G401 (cell line): ENCODE data around the gene IL5. TPM values are rescaled to one million over a fixed set of nuclear protein-coding genes. Genes with fewer than 3 reads are reported as not detected.
A peak's percentile ranks its signal among the peaks of the same experiment; 100 is the strongest.
"Not testable (repeated sequence)": the region's sequence is repeated elsewhere in the genome, so short reads cannot be mapped to it uniquely, and the experiment has no call there.

Experiments used
- DNase-seq: peaks from one replicate; pipeline ENCODE4 v3.0.0-alpha.2; 2015; ENCODE audit warnings: low spot score
- in situ Hi-C: cut with HindIII; loops from 2 replicates; pipeline ENCODE4 v1.10.0; 2016; ENCODE audit warnings: low sequenced_read_pairs, mixed read lengths
- total RNA-seq: library from RNA; depleted of rRNA; stranded (reverse); fragments of >200 nt; shearing (Covaris generic); gene quantifications from 2 replicates; pipeline ENCODE4 v1.2.3, GENCODE V29; 2014; rRNA removed

Gene IL5
- total RNA-seq = not detected in 2 replicates

DNA sequence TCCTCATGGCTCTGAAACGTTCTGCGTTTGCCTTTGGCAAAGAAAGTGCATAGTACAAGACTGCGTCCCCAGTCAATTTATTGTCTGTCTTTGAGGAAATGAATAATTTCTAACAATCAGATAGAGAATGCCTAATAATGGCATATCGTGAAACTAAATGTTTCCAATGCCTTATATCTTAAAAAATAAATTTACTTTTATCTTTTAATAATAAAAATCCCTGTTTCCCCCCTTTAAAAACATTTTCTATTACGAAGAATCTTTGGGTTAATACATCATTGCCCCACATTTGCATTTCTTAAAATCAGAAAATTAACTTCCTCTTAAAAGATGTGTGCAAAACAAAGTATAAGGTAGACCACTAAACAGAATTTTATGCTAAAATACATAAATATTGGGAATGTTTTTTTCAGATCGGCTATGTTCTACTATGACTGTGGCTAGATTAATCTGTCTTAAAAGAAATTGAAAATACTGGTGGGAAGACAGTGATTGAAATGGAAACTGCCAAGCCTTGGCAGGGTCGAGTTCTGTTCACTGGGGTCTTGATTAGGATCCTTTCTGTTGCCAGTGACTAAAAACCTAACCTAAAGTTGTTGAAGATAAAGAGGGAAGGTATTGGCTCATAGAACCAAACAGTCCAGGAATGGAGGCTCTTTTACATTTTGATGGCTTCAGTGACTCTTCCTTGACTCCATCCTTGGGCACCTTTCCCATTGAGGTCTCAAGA is at the start of gene IL5:
Gene IL5 (minus strand): TSS at position 51 of the 730 bp plus-strand sequence. CDS start 44 bp downstream, at position 7.
- in situ Hi-C loops = no loop called here
- no peak for DNase-seq

DNA sequence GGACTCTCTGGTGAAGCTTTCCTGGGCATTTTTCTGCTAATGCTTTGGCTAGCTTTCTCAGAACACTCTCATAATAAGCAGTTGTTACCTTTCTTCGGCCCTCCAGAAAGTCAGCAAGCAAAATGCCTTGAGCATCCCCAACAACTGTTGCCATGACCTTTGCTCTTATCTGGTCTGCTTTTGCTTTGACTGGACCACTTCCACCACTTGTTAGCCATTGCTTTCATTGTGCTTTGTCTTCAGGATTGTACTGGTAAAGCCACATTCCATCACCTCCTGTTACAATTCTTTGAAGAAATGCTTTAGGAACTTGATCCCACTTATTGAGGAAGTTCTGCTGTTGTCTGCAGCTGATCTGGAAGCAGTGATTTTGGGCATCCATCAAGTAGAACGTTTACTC is 49.2 kb upstream of the IL5 start:
- no peak for DNase-seq
- in situ Hi-C loops = no loop called here

DNA sequence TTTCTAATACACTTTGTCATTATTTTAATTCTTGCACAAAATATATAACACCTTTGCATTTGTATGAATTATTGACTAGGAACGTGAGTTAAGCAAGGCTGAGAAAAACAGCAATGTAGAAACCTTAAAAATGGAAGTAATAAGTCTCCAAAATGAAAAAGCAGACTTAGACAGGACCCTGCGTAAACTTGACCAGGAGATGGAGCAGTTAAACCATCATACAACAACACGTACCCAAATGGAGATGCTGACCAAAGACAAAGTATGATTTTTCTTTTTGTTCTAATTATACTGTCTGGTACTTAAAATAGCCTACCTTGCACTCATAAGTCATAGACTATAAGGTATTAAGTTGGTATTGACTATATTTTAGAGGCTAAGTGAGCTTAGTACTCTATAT is 47.8 kb upstream of the IL5 start:
- in situ Hi-C loops = no loop called here
- peak; percentile 29 for DNase-seq

DNA sequence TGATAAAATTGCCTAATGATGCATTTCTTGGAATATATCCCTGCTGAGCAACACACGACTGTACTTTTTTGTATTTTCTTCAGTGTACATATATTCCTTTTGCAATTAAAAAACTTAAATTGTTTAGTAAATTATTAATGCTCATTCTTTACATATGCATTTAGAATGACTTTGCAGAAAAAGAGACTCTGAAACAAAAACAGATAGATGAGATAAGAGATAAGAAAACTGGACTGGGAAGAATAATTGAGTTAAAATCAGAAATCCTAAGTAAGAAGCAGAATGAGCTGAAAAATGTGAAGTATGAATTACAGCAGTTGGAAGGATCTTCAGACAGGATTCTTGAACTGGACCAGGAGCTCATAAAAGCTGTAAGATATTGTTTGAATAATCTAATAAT is 46.1 kb upstream of the IL5 start:
- in situ Hi-C loops = no loop called here
- DNase-seq = no peak

DNA sequence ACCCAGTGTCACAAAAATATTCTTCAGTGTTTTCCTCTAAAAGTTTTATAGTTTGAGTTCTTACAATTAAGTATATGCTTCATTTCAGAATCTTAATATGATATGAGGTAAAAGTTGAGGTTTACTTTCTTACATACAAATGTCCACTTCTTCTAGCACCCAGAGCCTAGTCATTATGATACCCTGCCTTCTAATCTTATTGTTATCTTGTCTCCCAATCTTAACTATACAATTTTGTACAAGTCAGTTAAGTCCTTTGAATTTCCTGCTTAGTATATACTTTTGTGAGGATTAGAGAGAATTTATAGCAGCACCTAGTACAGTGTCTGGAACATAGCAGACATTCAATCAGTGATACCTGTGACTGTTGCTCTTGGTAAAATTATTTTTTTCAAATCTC is 42.7 kb upstream of the IL5 start:
- in situ Hi-C loops = no loop called here

DNA sequence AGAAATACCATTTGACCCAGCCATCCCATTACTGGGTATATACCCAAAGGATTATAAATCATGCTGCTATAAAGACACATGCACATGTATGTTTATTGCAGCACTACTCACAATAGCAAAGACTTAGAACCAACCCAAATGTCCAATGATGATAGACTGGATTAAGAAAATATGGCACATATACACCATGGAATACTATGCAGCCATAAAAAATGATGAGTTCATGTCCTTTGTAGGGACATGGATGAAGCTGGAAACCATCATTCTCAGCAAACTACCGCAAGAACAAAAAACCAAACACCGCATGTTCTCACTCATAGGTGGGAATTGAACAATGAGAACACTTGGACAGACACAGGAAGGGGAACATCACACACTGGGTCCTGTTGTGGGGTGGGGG is 41.2 kb upstream of the IL5 start:
- in situ Hi-C loops, DNase-seq: not testable (repeated sequence)

More for the DNA sequence above, 42.7 kb upstream of the IL5 start:
- no peak for DNase-seq

DNA sequence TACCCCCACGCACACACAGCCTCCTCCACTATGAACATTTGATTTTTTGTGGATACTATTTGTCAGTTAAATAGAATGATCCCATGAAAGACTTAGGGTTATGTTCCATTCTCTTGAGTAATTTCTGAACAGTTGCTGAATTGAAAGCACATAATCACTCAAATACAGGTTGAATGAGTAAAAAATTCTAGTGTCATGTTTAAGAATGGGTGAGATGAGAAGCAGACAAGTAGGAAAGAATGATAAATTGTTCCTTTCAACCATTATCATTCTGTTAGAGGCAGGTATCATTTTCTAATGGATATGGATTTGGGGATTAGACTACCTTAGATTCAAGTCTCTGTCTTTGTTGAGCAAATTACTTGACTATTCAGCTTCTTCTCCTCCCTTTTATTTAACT is 32.8 kb upstream of the IL5 start:
- no peak for DNase-seq
- in situ Hi-C loops = no loop called here

DNA sequence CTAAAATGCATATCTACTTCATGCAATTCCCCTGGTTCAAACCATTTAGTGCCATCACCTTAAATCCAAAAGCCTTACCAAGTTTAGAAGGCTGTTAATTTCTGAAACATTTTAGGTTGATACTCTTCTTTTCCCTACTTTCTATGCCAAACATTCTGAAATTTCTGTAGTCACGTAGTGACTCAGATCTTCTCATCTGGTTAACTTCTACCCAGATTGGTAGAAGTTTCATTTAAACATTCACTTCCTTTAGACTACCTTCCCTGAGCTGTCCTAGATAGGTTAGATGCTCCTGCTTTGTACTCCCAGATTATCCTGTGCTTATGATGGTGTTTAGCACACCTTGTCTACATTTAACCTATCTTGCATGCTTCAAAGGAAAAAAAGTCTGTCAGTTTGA is 23.3 kb upstream of the IL5 start:
- no peak for DNase-seq
- in situ Hi-C loops = no loop called here

DNA sequence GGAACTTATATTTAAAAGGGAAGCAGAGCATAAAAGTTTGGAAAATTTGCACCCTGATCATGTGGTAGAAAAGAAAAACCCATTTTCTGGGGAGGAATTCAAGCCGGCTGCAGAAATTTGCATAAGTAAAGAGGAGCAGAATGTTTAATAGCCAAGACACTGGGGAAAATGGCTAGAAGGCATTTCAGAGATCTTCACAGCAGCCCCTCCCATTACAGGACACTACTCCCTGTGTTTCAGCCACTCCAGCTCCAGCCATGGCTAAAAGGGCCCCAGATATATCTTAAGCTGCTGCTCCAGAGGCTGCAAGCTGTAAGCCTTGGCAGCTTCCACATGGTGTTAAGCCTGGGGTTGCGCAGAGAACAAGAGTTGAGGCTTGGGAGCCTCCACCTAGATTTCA is 21.2 kb upstream of the IL5 start:
- DNase-seq, in situ Hi-C loops: not testable (repeated sequence)

DNA sequence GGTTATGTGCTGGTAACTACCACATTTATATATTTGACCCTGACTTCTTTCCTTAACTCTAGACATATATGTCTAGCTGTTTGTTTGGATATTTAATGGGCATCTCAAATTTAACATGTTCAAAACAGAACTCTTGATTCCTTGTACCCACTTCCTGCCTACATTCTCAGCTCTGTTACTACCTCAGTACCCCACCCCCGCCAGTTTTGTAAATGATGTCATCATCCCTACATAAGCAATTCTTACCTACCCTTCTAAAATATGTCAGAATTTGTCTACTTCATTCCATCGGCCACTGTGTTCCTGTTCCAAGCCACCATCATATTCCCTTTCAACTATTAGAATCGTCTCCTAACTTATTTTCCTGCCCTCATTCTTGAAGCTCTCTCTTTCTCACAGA is 18.3 kb upstream of the IL5 start:
- no peak for DNase-seq
- in situ Hi-C loops = no loop called here

DNA sequence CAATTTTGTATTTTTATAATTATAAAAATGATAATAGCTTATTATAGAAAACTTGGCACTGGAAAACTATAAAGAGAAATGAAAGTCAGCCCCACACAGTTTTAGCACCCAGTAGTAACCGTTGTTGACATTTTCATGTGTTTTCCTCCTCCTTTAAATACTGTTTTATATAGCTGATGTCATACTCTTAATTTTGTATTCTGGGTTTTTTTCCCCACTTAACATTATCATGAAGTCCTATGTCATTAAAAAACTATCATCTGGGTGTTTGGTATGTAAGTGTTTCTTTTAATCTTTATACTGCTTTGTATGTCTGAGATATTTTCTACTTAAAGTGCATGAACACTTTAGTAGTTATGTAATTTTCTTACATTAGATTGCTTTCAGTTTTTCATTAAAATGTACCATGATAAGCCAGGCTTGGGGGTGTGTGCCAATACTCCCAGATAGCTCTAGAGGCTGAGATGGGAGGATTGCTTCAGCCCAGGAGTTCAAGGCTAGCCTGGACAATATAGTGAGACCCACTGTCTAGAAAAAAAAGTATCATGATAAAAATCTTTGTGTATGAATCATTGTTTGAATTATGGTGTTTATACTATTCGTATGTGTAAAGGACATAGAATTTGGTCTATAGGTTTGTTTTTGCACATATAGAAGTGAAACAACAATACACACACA is 16.2 kb upstream of the IL5 start:
- no peak for DNase-seq
- in situ Hi-C loops = no loop called here

DNA sequence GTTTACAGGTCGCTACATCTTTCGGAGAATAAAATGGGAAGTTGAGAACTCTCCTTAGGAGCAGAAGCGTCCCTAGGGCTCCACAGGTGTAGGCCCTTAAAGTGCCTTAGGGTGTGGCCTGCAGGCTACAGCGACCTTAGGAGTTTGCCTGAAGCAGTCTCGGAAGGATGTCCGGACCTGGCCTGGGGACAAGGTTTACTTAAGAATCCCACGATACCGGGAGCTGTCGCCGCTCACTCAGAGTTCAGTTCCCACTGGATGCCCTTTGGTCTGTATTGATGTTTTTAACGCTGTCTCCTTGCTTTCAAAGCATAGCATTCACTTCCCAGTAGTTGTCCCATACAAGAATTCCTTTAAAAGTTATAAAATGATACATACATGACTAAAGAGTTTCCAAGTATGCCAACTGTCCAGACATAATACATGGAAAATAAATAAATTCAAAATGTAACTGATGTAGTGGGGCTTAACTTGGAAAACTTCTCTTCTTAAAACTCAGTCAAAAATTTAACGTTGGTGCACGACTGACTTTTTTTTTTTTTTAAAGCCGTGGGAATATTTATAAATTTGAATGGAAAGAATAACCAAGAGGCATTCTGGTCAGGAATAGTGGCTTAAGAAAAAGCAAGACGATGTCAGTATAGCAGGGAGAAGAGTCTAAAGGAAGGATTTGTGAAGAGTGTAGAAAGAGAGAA is 14.3 kb upstream of the IL5 start:
- in situ Hi-C loops = no loop called here
- peak; percentile 53 for DNase-seq

DNA sequence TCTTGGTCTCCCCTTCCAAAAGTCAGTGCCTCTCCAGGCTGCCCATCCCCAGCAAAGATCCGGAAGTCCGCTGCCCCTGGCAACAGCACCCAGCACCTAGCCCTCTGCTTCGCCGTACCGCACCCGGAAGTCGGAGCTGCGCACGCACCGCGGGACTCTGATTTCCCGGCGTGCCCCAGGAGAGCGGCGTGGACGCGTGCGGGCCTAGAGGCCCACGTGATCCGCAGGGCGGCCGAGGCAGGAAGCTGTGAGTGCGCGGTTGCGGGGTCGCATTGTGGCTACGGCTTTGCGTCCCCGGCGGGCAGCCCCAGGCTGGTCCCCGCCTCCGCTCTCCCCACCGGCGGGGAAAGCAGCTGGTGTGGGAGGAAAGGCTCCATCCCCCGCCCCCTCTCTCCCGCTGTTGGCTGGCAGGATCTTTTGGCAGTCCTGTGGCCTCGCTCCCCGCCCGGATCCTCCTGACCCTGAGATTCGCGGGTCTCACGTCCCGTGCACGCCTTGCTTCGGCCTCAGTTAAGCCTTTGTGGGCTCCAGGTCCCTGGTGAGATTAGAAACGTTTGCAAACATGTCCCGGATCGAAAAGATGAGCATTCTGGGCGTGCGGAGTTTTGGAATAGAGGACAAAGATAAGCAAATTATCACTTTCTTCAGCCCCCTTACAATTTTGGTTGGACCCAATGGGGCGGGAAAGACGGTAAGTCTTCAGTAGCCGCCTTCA is 13.6 kb upstream of the IL5 start, which contains the start of gene RAD50:
Gene RAD50 (plus strand): TSS at position 215 of the 715 bp plus-strand sequence. CDS start 348 bp downstream, at position 563.
- peak; percentile 84 for DNase-seq

DNA sequence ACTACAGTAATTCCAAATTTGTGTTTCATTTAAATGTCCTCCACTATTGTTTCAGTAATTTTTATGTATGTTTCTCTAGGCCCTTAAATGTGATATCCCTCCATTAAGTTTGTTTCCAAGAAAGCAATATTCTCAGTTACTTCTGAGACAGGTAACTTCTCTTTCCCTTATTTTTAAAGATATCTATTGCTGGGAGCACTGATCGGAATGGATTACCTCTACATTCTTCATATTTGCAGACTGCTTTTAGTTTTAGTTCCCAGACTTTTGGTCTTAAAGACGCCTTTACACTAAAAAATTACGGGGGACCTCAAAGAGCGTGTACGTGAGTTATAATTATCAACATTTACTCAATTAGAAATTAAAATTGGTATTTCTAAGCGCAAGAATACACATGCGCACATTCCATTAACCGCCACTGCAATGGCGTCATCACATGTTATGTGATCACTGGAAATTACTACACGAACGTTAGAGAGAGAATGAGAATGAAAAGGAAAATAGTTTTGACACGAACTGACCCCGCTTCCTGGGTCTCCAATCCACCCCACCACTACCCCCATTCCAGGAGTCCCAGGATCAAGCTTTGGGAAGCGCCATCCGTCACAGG is 12.9 kb upstream of the IL5 start:
- in situ Hi-C loops = no loop called here
- no peak for DNase-seq

More for the DNA sequence above, 13.6 kb upstream of the IL5 start, which contains the start of gene RAD50:
- in situ Hi-C loops = no loop called here

DNA sequence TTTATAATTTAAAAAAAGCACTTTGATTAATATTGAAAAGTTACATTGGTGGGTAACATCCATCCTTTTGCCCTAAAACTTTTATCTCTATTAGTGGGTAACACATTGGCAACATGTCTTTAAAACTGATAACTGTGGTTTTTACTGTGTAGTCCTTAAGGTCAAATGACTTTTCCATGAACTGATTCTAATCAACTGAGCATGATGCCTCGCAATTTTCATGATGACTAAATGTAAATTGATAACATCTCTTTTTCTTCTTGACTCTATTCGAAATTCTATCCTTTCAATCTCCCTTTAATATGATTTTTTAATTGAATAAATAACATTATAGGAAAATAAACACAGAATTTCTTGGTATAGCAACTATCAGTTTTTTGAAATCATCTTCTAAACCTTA is 6.3 kb upstream of the IL5 start:
- DNase-seq = no peak
- in situ Hi-C loops = no loop called here

DNA sequence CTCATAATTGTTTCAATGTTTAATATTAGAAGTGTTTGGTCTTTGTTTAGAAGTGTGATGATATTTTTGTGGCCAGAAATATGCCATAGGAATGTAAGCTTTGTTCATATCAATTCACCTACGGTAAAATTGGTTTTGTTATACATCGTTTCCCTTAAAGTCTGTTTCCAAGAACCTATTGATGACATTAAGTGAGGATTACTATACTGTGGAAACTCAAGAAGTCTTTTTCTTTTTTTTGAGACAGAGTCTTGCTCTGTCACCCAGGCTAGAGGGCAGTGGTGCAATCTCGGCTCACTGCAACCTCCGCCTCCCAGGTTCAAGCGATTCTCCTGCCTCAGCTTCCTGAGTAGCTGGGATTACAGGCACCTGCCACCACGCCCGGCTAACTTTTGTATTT is 5.5 kb upstream of the IL5 start:
- DNase-seq, in situ Hi-C loops: not testable (repeated sequence)

DNA sequence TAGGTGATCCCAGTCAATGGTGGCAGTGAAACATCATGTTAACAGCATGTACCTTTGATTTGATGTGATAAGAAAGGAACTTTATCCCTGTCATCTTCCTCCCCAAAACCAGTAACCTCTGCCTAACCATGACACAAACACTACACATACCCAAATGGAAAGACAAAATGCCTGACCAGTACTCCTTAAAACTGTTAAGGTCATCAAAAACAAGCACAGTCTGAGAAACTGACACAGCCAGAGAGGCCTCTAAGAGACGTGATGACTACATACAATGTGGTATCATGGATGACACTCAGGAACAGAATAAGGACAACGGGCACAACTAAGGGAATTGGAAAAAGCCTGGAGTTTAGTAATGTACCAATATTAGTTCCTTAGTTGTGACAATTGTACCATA is 3.9 kb upstream of the IL5 start:
- no peak for DNase-seq
- in situ Hi-C loops = no loop called here

DNA sequence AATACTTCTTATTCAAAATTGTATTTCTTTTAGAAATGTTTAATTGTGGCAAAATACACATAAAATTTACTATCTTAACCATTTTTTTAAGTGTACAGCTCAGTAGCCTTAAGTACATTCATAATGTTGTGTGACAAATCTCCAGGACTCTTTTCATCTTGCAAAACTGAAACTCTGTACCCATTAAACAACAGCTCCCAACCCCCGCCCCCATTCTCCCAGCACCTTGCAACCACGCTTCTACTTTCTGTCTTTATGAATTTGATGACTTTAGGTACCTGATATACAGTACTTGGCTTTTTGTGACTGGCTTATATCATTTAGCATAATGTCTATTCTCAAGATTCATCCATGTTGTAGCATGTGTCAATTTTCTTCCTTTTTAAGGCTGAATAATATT is 2.8 kb upstream of the IL5 start:
- in situ Hi-C loops = no loop called here
- DNase-seq = no peak

DNA sequence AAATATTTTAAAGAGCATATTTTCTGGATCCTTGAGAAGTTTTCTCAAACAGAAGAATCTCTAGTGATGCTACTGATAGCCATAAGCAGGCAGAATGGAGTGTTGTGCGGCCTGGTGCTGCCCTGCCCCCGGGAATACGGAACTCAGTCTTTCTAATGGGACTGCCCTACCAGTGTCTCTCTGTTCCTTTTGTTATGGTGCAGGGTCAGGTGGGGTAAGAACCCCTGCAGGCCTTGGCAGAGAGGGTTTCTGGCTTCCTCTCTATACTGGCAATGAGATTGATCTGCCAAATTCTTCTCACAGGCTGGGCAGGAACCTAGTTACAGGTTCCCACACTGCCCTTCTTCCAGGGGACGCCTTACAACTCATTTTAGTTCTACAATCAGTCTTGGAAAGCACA is 2.6 kb downstream of the IL5 start:
- in situ Hi-C loops = no loop called here
- DNase-seq = peak; percentile 16
